NCI-H82 (cell line): Measurements from ENCODE around the gene ZNF2.
A peak's percentile ranks its signal among the peaks of the same experiment; 100 is the strongest.

Source experiments
- DNase-seq: peaks from one replicate; lab custom pipeline; 2025; lab: John Stamatoyannopoulos, UW

ZNF2 gene

GRCh38 chr2:95206096-95206495, 40.5 kb downstream of the ZNF2 start:
- DNase-seq = no peak

DNA sequence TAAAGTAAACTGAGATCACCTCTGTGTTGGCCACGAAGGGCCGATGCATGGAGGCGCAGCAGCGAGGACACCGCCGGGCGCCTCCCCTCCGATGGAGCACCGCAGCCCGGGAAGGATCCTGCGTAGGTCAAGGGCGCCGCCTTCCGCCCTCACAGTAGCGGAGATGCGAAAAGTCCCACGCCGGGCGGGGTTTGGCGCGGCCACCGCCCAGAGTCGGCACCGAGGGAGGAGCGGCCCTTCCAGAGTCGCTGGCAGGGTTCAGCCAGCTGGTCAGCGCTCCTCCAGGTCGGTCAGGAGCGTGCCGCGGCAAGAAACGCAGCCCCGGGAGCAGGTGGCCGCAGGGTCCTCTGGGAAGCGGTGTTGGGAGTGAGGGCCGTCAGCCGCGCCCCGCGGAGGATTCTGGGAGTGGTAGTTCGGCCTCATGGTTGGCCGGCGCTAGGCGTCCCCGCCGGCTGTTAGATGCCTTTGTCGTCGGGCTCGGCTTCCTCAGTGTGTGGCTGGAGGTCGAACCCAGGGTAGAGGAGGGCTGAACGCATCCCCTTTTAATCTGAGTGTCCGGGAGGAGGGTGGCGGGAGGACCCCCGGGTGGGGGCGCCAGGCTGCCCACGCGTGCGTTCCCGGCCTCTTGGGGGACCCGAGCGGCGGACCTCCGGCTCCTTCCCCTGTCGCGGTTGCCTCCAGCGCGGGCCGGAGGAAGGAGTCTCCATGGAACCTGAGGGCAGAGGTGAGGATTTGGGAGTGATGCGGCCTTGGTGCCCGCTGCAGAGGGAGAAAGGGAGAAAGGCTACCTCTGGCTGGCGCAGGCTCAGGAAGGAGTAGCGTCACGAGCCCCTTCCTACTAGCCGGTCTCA, 41.7 kb downstream of the ZNF2 start, which contains the start of gene ZNF892:
TSS of gene ZNF892 (plus strand) at position 411 of the 851 bp plus-strand sequence. CDS start at position 706, 295 bp downstream.
- peak; percentile 97 for DNase-seq

DNA sequence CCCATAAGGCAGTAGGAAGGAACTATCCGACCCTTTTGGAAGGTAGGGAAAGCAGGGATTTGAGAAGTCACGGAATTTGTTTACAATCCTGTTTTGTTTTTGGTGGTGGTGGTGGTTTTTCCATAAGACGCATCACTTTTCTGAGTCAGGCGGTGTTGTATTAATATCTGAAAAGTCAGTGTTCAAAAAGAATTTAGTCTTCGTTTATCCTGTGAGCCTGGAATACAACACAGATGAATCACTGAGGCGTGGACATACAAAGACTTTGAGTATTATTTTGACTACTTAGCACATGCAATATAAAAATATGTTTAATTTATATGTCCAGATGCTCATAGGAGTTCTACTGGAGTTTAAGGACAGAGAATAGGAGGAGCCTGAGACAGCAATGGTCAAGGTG, 42.5 kb downstream of the ZNF2 start:
- peak; percentile 9 for DNase-seq

GRCh38 chr2:95215018-95215612, 49.5 kb downstream of the ZNF2 start:
- DNase-seq = peak; percentile 9

GRCh38 chr2:95220449-95220848, 54.8 kb downstream of the ZNF2 start:
- DNase-seq = no peak

- DNase-seq = no peak
Observed at GRCh38 chr2:95225658-95226057, 60.0 kb downstream of the ZNF2 start.

- peak; percentile 88 for DNase-seq
Observed at GRCh38 chr2:95231723-95232122, 66.1 kb downstream of the ZNF2 start.

DNA sequence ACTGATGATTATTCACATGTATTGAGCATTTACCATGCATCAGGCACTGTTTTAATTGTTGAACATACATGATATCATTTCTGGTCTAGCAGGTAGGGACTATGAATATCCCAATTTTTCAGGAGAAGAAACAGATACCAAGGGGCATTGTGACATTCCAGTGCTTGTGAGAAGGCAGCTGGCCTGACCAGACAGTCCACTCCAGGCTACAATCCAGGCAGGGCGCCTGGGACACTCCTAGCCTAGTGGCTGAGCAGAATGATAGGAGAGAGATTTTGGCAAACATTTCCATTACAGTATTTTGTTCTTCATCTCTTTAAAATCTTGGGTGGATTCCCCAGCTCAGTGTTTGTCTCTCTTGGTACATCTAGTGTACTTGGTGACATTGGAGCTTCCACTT, 66.6 kb downstream of the ZNF2 start:
- DNase-seq = no peak
